Naive thymus-derived CD4-positive, alpha-beta T cell (primary cell): ENCODE data around the gene DNASE1. TPM values are rescaled to one million over a fixed set of nuclear protein-coding genes. Genes with fewer than 3 reads are reported as not detected.

Experiments used
- ATAC-seq: fragments of 150-1000 bp; cut with Tn5 transposase; 2 replicates; pipeline ENCODE4 v1.10.0; 2021; ENCODE audit warnings: mild to moderate bottlenecking, moderate library complexity
- CTCF ChIA-PET: fragments of 350-600 bp; sonication (Branson Sonifier 250); formaldehyde crosslinking; loops from one replicate; lab custom pipeline; 2021; ENCODE audit warnings: antibody characterized with exemption; lab: Charles Lee
- POLR2A ChIA-PET: fragments of 350-600 bp; sonication (Branson Sonifier 250); formaldehyde crosslinking; loops from one replicate; lab custom pipeline; 2021; ENCODE audit warnings: antibody characterized with exemption, inconsistent platforms; lab: Charles Lee
- DNase-seq, 9 donors: peaks; one replicate each; pipeline versions ENCODE4 v3.0.0 to v3.0.0-alpha.2; 2020 to 2022; ENCODE audit warnings: mixed read lengths in 1 of 9
- H3K27ac ChIP-seq: one replicate; pipeline ENCODE4 v1.7.0; 2013; ENCODE audit warnings: mild to moderate bottlenecking, low read depth, low read length, moderate library complexity
- H3K27me3 ChIP-seq, 2 donors: one replicate each; pipeline ENCODE4 v1.7.0; 2013; ENCODE audit warnings: low read length in 2 of 2, mild to moderate bottlenecking in 2 of 2, moderate library complexity in 2 of 2; ENCODE audit not compliant: control insufficient read depth in 2 of 2, insufficient read depth in 2 of 2
- H3K36me3 ChIP-seq, 3 experiments: 1 replicate in 2 of 3; 2 replicates in 1 of 3; pipeline ENCODE4 v1.7.0; 2013; ENCODE audit warnings: low read length in 3 of 3, mild to moderate bottlenecking in 3 of 3, moderate library complexity in 1 of 3; ENCODE audit not compliant: insufficient read depth in 3 of 3, control insufficient read depth in 2 of 3
- H3K4me1 ChIP-seq, 2 donors: one replicate each; pipeline ENCODE4 v1.7.0; 2013; ENCODE audit warnings: low read length in 2 of 2, mild to moderate bottlenecking in 2 of 2, moderate library complexity in 1 of 2; ENCODE audit not compliant: control insufficient read depth in 2 of 2, insufficient read depth in 2 of 2
- H3K4me3 ChIP-seq: 2 replicates; pipeline ENCODE4 v1.7.0; 2013; ENCODE audit warnings: mild to moderate bottlenecking, low read length
- H3K9me3 ChIP-seq, 3 experiments: 1 replicate in 2 of 3; 2 replicates in 1 of 3; pipeline ENCODE4 v1.7.0; 2013; ENCODE audit warnings: low read length in 3 of 3; ENCODE audit not compliant: control insufficient read depth in 2 of 3
- H3K27ac Mint-ChIP-seq, 9 donors: one replicate each; pipeline ENCODE4 v1.8.0; 2020 to 2022; ENCODE audit warnings: mixed read lengths in 9 of 9, mild to moderate bottlenecking in 8 of 9, moderate library complexity in 5 of 9, inconsistent platforms in 2 of 9
- H3K27me3 Mint-ChIP-seq, 5 donors: one replicate each; pipeline ENCODE4 v1.8.0; 2021 to 2022; ENCODE audit warnings: mixed read lengths in 5 of 5, mild to moderate bottlenecking in 1 of 5
- H3K36me3 Mint-ChIP-seq, 5 donors: one replicate each; pipeline ENCODE4 v1.8.0; 2020 to 2022; ENCODE audit warnings: mixed read lengths in 5 of 5, mild to moderate bottlenecking in 3 of 5, inconsistent platforms in 1 of 5
- H3K4me1 Mint-ChIP-seq, 7 donors: one replicate each; pipeline ENCODE4 v1.8.0; 2020 to 2022; ENCODE audit warnings: mixed read lengths in 7 of 7, mild to moderate bottlenecking in 3 of 7, inconsistent platforms in 1 of 7
- H3K4me3 Mint-ChIP-seq, 10 donors: one replicate each; pipeline ENCODE4 v1.8.0; 2020 to 2022; ENCODE audit warnings: mild to moderate bottlenecking in 10 of 10, mixed read lengths in 10 of 10, moderate library complexity in 6 of 10, inconsistent platforms in 2 of 10
- H3K9me3 Mint-ChIP-seq, 11 donors: one replicate each; pipeline ENCODE4 v1.8.0; 2020 to 2022; ENCODE audit warnings: mixed read lengths in 11 of 11, mild to moderate bottlenecking in 4 of 11, inconsistent platforms in 1 of 11, moderate library complexity in 1 of 11
- intact Hi-C, 2 donors: fragments of 100-400 bp; cut with micrococcal nuclease; formaldehyde crosslinking; loops; one replicate each; pipeline ENCODE4 v1.15.1; 2023
- polyA plus RNA-seq, 2 donors: library from polyadenylated mRNA; unstranded; fragments of 300-500 nt; fragmentation: Illumina TruSeq; gene quantifications; one replicate each; pipeline ENCODE4 v1.2.3, GENCODE V29; 2021
- total RNA-seq, 6 experiments: library from RNA in 5 of 6; stranded (reverse) in 5 of 6; gene quantifications; 1 replicate in 5 of 6; 2 replicates in 1 of 6; pipeline ENCODE4 v1.2.3 and lab custom pipeline; 2021 to 2026

Gene DNASE1
- total and polyA plus RNA-seq, 7 experiments from 2014 or later, result 5.6 to 59.6 (median 35.9) TPM

DNA sequence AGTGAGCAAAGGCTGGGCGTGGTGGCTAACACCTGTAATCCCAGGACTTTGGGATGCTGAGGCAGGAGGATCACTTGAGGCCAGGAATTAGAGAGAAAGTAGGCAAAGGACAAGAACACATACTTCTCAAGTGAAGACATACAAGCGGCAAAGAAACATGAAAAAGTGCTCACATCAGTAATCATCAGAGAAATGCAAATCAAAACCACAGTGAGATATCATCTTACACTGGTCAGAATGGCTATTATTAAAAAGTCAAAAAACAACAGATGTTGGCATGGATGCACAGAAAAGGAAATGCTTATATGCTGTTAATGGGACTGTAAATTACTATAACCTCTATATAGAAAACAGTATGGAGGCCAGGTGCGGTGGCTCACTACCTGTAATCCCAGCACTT is 30.8 kb upstream of the DNASE1 start:
- no peaks in the 10 kb centered on the region for H3K9me3 Mint-ChIP-seq
- H3K9me3 ChIP-seq, result no peaks in the 10 kb centered on the region
- H3K36me3 ChIP-seq, result no peaks in the 10 kb centered on the region
- H3K4me3 Mint-ChIP-seq, result no peak overlapping the region
- ATAC-seq, result no peak
- H3K27me3 ChIP-seq, result no peaks in the 10 kb centered on the region
- intact Hi-C loops, result no loop called here
- H3K27ac Mint-ChIP-seq, result peak overlapping the region in 3 of 9 donors; percentile 48 to 80 (median 52)
- peaks cover 14 to 20% of the 10 kb centered on the region in 2 donors for H3K4me1 ChIP-seq
- no peaks in the 10 kb centered on the region for H3K27me3 Mint-ChIP-seq
- no peak overlapping the region for H3K4me3 ChIP-seq
- peaks cover 26 to 43% (median 32%) of the 10 kb centered on the region in 7 donors for H3K4me1 Mint-ChIP-seq
- H3K27ac ChIP-seq, result no peak overlapping the region
- no peak for DNase-seq
- ChIA-PET POLR2A (interaction anchor here (0.6 kb wide), 1 partner anchor 960 kb away, joined by 4 read pairs; no protein-coding TSS in a partner anchor), CTCF (no interaction called here)
- H3K36me3 Mint-ChIP-seq, result peaks cover 0 to 5% (median 0%) of the 10 kb centered on the region in 5 donors

DNA sequence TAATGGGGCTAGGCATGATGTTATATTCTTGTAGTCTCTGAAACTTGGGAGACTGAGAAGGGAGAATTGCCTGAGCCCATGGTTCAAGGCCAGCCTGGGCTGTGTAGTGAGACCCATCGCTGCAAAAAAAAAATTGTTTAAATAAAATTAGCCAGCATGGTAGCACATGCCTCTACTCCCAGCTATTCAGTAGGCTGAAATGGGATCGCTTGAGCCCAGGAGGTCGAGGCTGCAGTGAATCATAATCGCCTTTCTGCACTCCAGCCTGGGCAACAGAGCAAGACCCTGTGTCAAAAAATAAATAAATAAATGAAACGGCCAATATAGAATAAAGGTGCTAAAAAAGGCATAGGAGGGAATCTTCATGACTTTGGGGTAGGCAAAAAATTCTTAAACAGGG is 29.2 kb upstream of the DNASE1 start:
- H3K36me3 Mint-ChIP-seq, result peaks cover 0 to 9% (median 0%) of the 10 kb centered on the region in 5 donors
- no peaks in the 10 kb centered on the region for H3K9me3 ChIP-seq
- H3K4me1 ChIP-seq, result peaks cover 14 to 20% of the 10 kb centered on the region in 2 donors
- POLR2A ChIA-PET, result no interaction called here
- CTCF ChIA-PET, result no interaction called here
- H3K9me3 Mint-ChIP-seq, result no peaks in the 10 kb centered on the region
- peak overlapping the region; percentile 6 for H3K27ac ChIP-seq
- H3K4me3 ChIP-seq, result no peak overlapping the region
- no peaks in the 10 kb centered on the region for H3K27me3 ChIP-seq
- H3K27me3 Mint-ChIP-seq, result no peaks in the 10 kb centered on the region
- DNase-seq (no peak), ATAC-seq (no peak)
- no peaks in the 10 kb centered on the region for H3K36me3 ChIP-seq
- H3K27ac Mint-ChIP-seq, result peak overlapping the region in 8 of 9 donors; percentile 54 to 89 (median 82)
- intact Hi-C loops, result loop anchor here in 1 of 2 donors (5.0 kb wide), 1 partner anchor 37 kb away; no protein-coding TSS in a partner anchor
- peak overlapping the region in 1 of 10 donors; percentile 16 for H3K4me3 Mint-ChIP-seq
- H3K4me1 Mint-ChIP-seq, result peaks cover 29 to 50% (median 37%) of the 10 kb centered on the region in 7 donors

DNA sequence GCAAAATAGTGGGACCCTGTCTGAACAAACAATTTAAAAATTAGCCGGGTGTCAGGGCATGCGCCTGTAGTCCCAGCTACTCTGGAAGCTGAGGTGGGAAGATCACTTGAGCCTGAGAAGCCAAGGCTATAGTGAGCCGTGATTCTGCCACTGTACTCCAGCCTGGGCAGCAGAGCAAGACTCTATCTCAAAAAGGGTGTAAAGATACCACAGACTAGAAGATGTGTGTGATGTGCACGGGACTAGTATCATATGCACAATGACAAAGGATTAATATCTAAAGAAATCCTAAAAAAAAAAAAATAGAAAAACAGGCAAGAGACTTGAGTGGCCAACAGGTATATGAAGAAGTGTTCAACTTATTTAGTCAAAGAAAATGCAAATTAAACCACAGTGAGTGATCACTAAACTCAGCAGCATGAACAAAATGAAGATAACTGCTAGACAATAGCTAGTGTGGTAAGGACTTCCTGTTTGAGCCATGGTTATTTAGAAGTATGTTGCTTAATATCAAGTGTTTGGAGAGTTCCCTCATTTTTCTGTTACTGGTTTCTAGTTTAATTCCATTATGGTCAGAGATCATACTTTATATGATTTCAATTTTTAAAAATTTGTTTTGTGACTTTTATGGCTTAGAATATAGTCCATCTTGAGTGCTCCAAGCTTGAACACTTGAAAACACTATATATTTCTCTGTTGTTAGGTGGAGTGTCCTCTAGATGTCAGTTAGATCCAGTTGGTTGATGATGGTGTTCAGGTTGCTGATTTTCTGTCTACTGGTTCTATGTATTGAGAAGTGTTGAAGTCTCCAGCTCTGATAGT is 28.4 kb upstream of the DNASE1 start:
- peak overlapping the region in 9 of 10 donors; percentile 16 to 64 (median 45) for H3K4me3 Mint-ChIP-seq
- Histone ChIP-seq H3K4me1 (peaks cover 14 to 20% of the 10 kb centered on the region in 2 donors), H3K27ac (peak overlapping the region; percentile 6), H3K4me3 (no peak overlapping the region), H3K27me3 (no peaks in the 10 kb centered on the region), H3K9me3 (no peaks in the 10 kb centered on the region), H3K36me3 (no peaks in the 10 kb centered on the region)
- no peaks in the 10 kb centered on the region for H3K9me3 Mint-ChIP-seq
- ATAC-seq (peak; percentile 91), DNase-seq (peak in 6 of 9 donors; percentile 3 to 50 (median 31))
- H3K27ac Mint-ChIP-seq, result peak overlapping the region; percentile 54 to 89 (median 80)
- intact Hi-C loops, result loop anchor here (1.0 to 5.0 kb wide), 3 partner anchors 36 to 91 kb away; partner anchors contain the start of gene TRAP1 (in 1 of the 2)
- H3K27me3 Mint-ChIP-seq, result no peaks in the 10 kb centered on the region
- ChIA-PET POLR2A (interaction anchor here (0.6 to 1.4 kb wide), 6 partner anchors 14 to 182 kb away, joined by 3 to 8 read pairs (median 3); partner anchors contain the start of gene SLX4), CTCF (interaction anchor here (0.6 to 1.1 kb wide), 3 partner anchors 12 to 151 kb away, joined by 3 to 6 read pairs (median 4); no protein-coding TSS in a partner anchor)
- peaks cover 0 to 8% (median 0%) of the 10 kb centered on the region in 5 donors for H3K36me3 Mint-ChIP-seq
- peaks cover 29 to 49% (median 40%) of the 10 kb centered on the region in 7 donors for H3K4me1 Mint-ChIP-seq

DNA sequence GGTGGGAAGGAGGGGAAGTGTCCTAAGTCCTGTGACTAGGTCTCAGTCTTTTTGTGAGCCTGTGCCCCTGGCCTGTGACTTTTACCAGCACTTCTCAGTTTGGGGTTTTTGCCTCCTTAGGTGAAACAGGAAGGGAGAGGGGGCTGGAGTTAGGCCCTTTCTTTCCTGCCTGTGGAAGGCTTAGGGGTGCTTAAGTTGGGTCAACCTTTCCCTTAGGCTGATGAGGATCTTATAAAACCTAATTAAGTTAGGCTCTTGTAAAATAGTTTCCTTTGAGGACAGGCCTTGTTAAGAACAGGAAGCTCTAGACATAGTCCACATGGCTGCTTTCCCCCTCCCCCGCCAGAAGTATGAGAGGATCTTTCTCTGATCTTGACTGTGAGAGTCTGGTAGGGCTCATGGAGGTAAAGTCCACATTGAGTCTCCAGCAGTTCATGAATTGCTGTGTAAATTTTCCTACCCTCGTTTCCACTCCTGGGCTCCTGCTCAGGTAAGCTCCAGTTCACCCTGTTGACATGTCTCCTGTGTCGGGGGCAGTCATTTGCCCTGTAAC is 17.0 kb upstream of the DNASE1 start:
- Mint-ChIP-seq H3K36me3 (peaks cover 0 to 18% (median 8%) of the 10 kb centered on the region in 5 donors), H3K27me3 (no peaks in the 10 kb centered on the region), H3K9me3 (no peaks in the 10 kb centered on the region), H3K4me3 (peak overlapping the region; percentile 21 to 66 (median 53)), H3K4me1 (peaks cover 28 to 51% (median 39%) of the 10 kb centered on the region in 7 donors), H3K27ac (peak overlapping the region; percentile 79 to 93 (median 86))
- H3K36me3 ChIP-seq, result peaks cover 0 to 20% (median 0%) of the 10 kb centered on the region in 3 experiments
- peaks cover 4 to 13% of the 10 kb centered on the region in 2 donors for H3K4me1 ChIP-seq
- no peak overlapping the region for H3K4me3 ChIP-seq
- DNase-seq, result peak in 7 of 9 donors; percentile 25 to 56 (median 46)
- H3K27ac ChIP-seq, result peak overlapping the region; percentile 59
- ChIA-PET POLR2A (interaction anchor here (0.6 to 1.2 kb wide), 4 partner anchors 26 to 136 kb away, joined by 3 to 7 read pairs (median 4); partner anchors contain the start of gene SLX4), CTCF (interaction anchor here (0.7 to 1.3 kb wide), 3 partner anchors 11 to 114 kb away, joined by 3 to 6 read pairs (median 3); no protein-coding TSS in a partner anchor)
- intact Hi-C loops, result loop anchor here in 1 of 2 donors (1.0 kb wide), 1 partner anchor 26 kb away; the partner anchor contains the start of gene SLX4
- no peaks in the 10 kb centered on the region for H3K27me3 ChIP-seq
- H3K9me3 ChIP-seq, result no peaks in the 10 kb centered on the region
- ATAC-seq, result peak; percentile 72

DNA sequence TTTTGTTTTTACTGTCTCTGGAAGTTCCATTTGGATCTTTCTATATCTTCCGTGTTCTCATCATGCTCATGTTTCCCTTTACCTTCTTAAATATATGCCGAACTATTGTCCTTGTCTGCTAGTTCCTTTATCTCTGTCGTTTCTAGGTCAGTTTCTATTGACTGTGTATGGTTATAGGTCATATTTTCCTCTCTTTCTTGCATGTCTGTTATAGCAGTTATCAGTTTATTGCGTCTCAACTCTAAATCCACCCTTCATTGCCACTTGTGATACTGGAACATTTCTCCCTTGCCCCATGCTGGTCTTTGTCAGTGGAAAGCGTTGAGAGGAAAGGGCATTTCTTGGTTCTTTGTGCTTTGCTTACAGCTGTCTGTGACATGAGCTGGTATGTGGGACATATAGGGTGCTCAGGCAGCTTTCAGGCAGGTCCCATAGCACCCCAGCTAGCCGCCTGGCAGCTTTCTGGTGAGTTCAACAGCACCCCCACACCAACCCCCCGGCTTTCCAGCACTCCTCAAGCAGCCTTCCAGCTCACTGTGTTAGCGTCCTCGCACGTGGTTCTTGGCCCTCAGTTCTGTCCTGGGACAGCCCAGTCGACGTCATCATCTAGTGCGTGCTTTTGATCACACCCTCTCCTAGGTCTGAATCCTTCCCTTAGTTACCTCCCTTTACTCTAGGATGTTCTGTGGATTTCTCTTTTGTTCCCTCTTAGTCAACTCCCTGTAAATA is 15.4 kb upstream of the DNASE1 start:
- intact Hi-C loops, result no loop called here
- H3K4me1 ChIP-seq, result peaks cover 4 to 13% of the 10 kb centered on the region in 2 donors
- peaks cover 0 to 30% (median 3%) of the 10 kb centered on the region in 3 experiments for H3K36me3 ChIP-seq
- peaks cover 0 to 19% (median 8%) of the 10 kb centered on the region in 5 donors for H3K36me3 Mint-ChIP-seq
- H3K4me3 Mint-ChIP-seq, result peak overlapping the region in 1 of 10 donors; percentile 18
- peak overlapping the region in 4 of 9 donors; percentile 5 to 75 (median 40) for H3K27ac Mint-ChIP-seq
- ChIA-PET CTCF (interaction anchor here (0.6 kb wide), 1 partner anchor 1154 kb away, joined by 3 read pairs; no protein-coding TSS in a partner anchor), POLR2A (interaction anchor here (1.1 kb wide), 1 partner anchor 17 kb away, joined by 3 read pairs; no protein-coding TSS in a partner anchor)
- no peak overlapping the region for H3K27ac ChIP-seq
- no peaks in the 10 kb centered on the region for H3K9me3 ChIP-seq
- ATAC-seq, result no peak
- H3K4me3 ChIP-seq, result no peak overlapping the region
- H3K27me3 ChIP-seq, result no peaks in the 10 kb centered on the region
- DNase-seq, result no peak
- peaks cover 28 to 47% (median 37%) of the 10 kb centered on the region in 7 donors for H3K4me1 Mint-ChIP-seq
- H3K27me3 Mint-ChIP-seq, result no peaks in the 10 kb centered on the region
- no peaks in the 10 kb centered on the region for H3K9me3 Mint-ChIP-seq
